Subcutaneous abdominal adipose tissue (tissue), 5 donors: Measurements from ENCODE around the gene TMTC2.
"Not testable (repeated sequence)": the region's sequence is repeated elsewhere in the genome, so short reads cannot be mapped to it uniquely, and the experiment has no call there.

Experiments used
- H3K27ac ChIP-seq: one replicate; pipeline ENCODE4 v1.7.0; 2013; ENCODE audit warnings: low read depth, mild to moderate bottlenecking, inconsistent platforms, low read length, moderate library complexity
- H3K27me3 ChIP-seq, 5 donors: one replicate each; pipeline ENCODE4 v1.7.0; 2013; ENCODE audit warnings: low read length in 5 of 5, inconsistent platforms in 1 of 5; ENCODE audit not compliant: control insufficient read depth in 5 of 5, insufficient read depth in 4 of 5
- H3K36me3 ChIP-seq, 5 donors: one replicate each; pipeline ENCODE4 v1.7.0; 2013; ENCODE audit warnings: low read length in 5 of 5; ENCODE audit not compliant: control insufficient read depth in 5 of 5, insufficient read depth in 5 of 5
- H3K4me1 ChIP-seq, 5 donors: one replicate each; pipeline ENCODE4 v1.7.0; 2013; ENCODE audit warnings: low read length in 5 of 5, mild to moderate bottlenecking in 3 of 5, moderate library complexity in 1 of 5; ENCODE audit not compliant: control insufficient read depth in 5 of 5, insufficient read depth in 5 of 5
- H3K4me3 ChIP-seq, 5 donors: one replicate each; pipeline ENCODE4 v1.7.0; 2013; ENCODE audit warnings: low read length in 5 of 5, low read depth in 1 of 5
- H3K9ac ChIP-seq, 5 donors: one replicate each; pipeline ENCODE4 v1.7.0; 2013; ENCODE audit warnings: low read length in 5 of 5, mild to moderate bottlenecking in 4 of 5, moderate library complexity in 3 of 5
- H3K9me3 ChIP-seq, 5 donors: one replicate each; pipeline ENCODE4 v1.7.0; 2013; ENCODE audit warnings: low read length in 5 of 5; ENCODE audit not compliant: control insufficient read depth in 5 of 5
- donor health status: healthy.
- donor health status: healthy.
- donor health status: healthy.
- donor health status: healthy.
- donor health status: healthy.

Gene TMTC2

DNA sequence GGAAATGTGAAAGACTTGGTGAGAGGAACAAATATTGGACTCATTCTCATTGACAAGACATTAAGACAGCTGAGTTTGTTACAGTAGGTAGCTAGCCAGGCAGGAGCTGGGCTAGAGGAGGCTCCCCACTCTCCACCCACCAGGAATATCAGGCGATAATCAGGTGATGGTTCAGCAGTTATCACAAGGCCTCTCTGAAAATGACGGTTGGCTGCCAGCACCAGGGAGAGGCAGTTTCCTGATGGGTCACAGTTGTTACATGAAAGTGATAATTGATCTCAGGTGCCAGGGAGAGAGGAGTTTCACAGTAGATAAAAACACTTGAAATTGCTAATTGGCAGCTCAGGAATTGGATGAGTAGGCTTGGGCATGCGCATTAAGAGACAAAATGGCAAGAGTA, 116.5 kb downstream of the TMTC2 start:
- Histone ChIP-seq H3K9me3 (no peaks in the 10 kb centered on the region), H3K27ac (no peak overlapping the region), H3K9ac (no peak overlapping the region), H3K27me3 (no peaks in the 10 kb centered on the region), H3K4me1 (no peaks in the 10 kb centered on the region), H3K4me3 (no peak overlapping the region), H3K36me3 (no peaks in the 10 kb centered on the region)

DNA sequence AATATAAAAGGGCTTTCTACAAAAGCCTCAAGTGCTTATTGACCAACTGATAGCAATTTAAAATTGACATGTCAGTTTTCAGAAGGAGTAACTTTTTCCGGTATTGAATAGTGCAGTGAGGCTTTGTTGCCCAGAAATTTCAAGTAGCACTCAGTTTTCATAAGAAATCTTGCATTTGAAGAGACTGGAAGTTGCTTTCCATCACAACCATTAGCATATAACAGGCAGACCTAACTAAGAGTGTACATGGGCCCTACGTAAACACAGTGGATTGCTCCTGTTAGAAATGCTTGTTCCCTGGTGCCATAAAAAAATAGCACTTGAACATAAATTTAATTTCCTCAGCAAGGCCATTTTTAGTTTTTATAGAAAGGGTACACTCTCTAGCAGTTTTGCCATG, 117.9 kb downstream of the TMTC2 start:
- no peaks in the 10 kb centered on the region for H3K4me1 ChIP-seq
- H3K36me3 ChIP-seq = no peaks in the 10 kb centered on the region
- H3K27ac ChIP-seq = no peak overlapping the region
- H3K9ac ChIP-seq = no peak overlapping the region
- no peaks in the 10 kb centered on the region for H3K9me3 ChIP-seq
- H3K27me3 ChIP-seq = no peaks in the 10 kb centered on the region
- no peak overlapping the region for H3K4me3 ChIP-seq

DNA sequence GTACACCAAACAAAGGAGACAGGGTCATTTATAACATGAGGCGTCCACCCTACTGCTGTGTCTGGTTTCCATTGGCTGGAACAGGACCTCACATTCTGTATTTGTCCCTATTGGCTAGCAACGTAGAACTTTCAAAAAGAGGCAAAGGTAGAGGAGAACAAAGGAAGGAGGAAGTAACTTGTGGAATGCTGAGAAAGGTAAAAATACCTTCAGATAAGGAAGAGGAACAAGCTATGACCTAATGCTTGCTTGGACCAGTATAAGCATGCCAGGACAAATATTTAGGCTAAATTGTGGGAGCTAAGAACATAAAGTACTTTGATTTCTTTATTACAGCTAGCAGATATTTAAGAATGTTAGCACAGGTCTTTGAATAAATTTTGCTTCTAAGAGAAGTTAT, 118.3 kb downstream of the TMTC2 start:
- H3K36me3 ChIP-seq, H3K4me1 ChIP-seq, H3K27ac ChIP-seq, H3K9ac ChIP-seq, H3K9me3 ChIP-seq, H3K4me3 ChIP-seq, H3K27me3 ChIP-seq: not testable (repeated sequence)

DNA sequence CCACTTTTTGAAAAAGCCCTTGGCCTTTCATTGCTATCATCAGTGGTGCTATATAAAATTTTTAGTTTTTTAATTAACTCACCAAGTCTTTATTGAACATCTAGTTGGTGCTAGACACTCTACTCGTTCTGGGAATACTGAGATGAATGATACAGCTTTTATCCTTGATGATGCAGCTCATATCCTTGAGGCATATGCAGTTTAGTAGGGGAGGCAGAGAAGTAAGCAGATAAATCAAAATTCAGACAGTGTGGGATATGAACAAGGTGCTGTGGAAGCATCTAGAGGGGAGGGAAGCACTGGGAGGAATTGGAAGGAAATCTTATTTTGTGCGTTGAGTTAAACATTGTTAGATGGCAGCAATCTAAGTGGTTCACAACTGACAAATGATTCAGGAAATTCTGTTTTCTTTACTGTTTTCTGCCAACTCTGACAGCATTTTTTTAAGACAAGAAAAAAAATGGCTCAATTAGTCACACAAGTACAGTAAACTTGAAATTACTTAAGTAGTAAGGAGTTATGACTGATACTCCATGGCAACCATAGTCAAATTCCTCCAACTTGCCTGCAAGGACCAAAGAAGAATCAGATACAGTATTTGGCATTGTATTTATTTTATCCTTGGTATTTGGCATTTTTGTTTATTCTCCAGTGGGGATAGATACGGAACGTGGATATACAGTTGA, 119.2 kb downstream of the TMTC2 start:
- Histone ChIP-seq H3K9ac (no peak overlapping the region), H3K36me3 (no peaks in the 10 kb centered on the region), H3K4me3 (no peak overlapping the region), H3K4me1 (no peaks in the 10 kb centered on the region), H3K9me3 (no peaks in the 10 kb centered on the region), H3K27me3 (no peaks in the 10 kb centered on the region), H3K27ac (no peak overlapping the region)

DNA sequence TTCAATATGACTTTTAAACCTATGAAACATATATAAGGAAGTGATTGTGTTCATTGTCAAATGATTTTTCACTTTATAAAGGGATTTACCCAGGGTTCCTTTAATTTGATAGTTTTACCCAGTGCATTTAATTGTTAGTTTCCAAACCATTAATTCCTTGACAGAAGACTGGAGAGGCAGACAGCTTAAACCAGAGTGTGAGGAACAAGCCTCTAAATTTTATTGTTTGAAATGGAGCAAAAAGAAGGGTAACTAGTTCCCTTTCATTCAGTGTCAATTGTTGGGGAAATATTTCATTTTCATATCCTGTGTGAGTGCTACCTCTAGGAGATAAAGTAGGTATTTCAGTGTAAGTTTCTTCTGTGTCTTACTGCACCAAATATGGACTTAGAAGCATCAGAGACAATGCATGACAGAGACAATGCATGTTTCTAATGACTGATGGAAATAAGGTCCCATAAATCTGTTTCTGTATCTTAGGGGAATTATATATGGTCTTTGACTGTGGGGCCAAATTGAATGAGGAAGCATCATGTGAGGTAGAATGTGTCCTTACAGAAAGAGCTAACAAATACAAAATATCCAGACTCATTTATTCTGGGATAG, 120.5 kb downstream of the TMTC2 start:
- Histone ChIP-seq H3K4me1 (no peaks in the 10 kb centered on the region), H3K9me3 (no peaks in the 10 kb centered on the region), H3K27me3 (no peaks in the 10 kb centered on the region), H3K9ac (no peak overlapping the region), H3K36me3 (no peaks in the 10 kb centered on the region), H3K4me3 (no peak overlapping the region), H3K27ac (no peak overlapping the region)

DNA sequence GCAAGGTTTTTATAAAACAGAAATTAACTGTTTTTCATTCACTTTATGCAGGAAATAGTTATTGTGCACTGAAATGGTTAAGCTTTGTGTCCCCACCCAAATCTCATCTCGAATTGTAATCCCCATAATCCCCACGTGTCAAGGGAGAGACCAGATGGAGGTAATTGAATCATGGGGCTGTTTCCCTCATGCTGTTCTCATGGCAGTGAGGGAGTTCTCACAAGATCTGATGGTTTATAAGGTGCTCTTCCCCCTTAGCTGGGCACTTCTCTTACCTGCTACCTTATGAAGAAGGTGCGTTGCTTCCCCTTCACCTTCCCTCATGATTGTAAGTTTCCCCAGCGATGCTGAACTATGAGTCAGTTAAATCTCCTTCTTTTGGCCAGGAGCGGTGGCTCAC, 123.9 kb downstream of the TMTC2 start:
- H3K4me3 ChIP-seq = no peak overlapping the region
- no peaks in the 10 kb centered on the region for H3K27me3 ChIP-seq
- H3K9me3 ChIP-seq = no peaks in the 10 kb centered on the region
- H3K4me1 ChIP-seq = no peaks in the 10 kb centered on the region
- H3K27ac ChIP-seq = no peak overlapping the region
- no peak overlapping the region for H3K9ac ChIP-seq
- no peaks in the 10 kb centered on the region for H3K36me3 ChIP-seq

DNA sequence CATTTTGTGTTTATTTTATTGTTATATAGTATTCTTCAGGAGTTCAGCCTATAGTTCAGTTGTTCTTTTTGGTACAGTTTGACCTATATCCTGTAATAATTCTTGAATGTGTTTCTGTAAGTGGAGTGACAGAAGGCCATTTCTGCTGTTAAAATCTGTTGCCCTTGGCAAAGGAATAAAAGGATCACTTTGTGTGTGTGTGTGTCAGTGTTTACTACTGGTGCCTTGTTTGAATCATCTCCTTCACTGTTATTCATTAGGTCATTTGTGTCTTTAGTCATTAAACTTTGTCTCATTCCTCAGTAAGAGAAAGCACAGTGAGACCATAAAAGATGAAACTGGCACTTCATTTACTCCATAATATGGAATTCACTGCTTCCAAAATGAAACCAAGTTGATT, 130.7 kb downstream of the TMTC2 start:
- Histone ChIP-seq H3K36me3 (no peaks in the 10 kb centered on the region), H3K27ac (no peak overlapping the region), H3K9me3 (no peaks in the 10 kb centered on the region), H3K4me3 (no peak overlapping the region), H3K9ac (no peak overlapping the region), H3K4me1 (no peaks in the 10 kb centered on the region), H3K27me3 (no peaks in the 10 kb centered on the region)

DNA sequence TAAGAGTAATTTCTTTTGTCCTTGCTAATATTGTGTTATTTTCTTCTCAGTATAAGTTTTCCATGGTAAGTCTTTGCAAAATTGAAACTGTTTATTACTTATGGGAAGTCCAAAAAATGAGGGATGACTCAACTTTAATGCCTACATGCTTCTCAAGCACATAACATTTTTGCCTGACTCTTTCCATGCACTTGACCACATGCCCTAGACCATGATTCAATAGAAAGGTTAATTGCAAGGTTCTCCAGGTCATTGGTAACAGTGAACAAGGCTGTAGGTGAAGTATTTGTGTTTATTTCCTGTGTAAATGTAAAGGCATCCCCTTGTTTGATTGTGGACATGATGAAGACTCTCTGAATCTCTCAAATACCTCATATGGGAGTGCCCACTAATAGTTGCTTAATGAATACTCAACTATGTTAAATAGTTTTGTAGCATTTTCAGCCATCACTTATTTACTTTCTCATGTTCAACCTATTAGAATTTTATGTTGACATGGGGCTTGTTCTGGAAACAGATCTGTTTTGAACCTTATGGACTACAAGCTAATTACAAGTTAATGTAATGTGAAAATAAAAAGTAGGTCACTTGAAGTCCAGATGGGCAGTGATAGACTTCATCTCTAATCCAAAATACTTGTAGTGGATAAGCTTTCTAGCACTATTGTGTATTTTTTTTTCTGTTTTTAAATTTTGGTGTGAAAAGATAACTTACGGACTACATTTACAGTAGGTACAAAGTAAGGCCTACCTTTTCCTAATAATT, 131.7 kb downstream of the TMTC2 start:
- no peaks in the 10 kb centered on the region for H3K36me3 ChIP-seq
- H3K27me3 ChIP-seq = no peaks in the 10 kb centered on the region
- H3K4me3 ChIP-seq = no peak overlapping the region
- H3K9ac ChIP-seq = no peak overlapping the region
- no peaks in the 10 kb centered on the region for H3K4me1 ChIP-seq
- H3K27ac ChIP-seq = no peak overlapping the region
- no peaks in the 10 kb centered on the region for H3K9me3 ChIP-seq

DNA sequence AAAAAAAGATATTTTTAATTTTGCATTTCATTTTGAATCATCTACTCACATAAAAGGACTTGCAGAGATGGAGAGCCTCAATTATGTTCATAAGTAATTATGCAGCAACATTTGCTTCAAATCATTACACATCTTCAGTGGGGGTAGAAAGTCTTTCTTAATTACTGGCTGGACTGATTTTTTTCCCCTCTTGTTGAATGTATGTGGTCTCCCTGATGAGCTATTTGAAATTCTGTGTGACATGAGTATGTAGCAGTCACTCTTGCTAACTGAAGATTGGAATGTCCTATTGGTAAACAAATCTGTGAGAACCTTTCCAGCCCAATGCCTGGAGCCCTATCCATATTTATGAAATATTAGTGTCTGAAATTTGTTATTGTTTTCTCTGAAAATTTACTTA, 139.8 kb downstream of the TMTC2 start:
- no peak overlapping the region for H3K9ac ChIP-seq
- H3K9me3 ChIP-seq = no peaks in the 10 kb centered on the region
- no peak overlapping the region for H3K4me3 ChIP-seq
- H3K27ac ChIP-seq = no peak overlapping the region
- no peaks in the 10 kb centered on the region for H3K27me3 ChIP-seq
- H3K36me3 ChIP-seq = no peaks in the 10 kb centered on the region
- no peaks in the 10 kb centered on the region for H3K4me1 ChIP-seq

DNA sequence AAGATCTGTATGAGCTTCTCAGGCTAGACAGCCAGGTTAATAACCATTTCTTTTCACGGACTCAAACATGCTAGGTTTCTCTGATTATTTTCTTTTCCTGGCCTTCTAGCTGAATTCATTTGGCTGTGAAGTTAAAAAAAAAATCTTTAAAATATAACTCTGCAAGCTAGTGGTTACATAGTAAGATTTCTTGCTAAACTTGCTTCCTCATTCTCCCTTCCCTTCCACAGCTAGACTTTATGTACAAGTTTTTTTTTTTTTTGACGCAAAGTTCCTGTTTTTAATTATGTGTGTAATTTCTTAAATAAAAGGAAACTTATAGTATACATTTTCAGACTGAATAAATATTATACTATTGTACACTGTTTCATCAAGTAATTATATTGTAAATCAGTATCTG, 145.4 kb downstream of the TMTC2 start:
- Histone ChIP-seq H3K27me3 (no peaks in the 10 kb centered on the region), H3K36me3 (no peaks in the 10 kb centered on the region), H3K27ac (no peak overlapping the region), H3K4me1 (peaks cover 0 to 3% (median 0%) of the 10 kb centered on the region in 5 donors), H3K4me3 (no peak overlapping the region), H3K9me3 (no peaks in the 10 kb centered on the region), H3K9ac (no peak overlapping the region)
